Measurements from ENCODE around the gene VPS26C.

- TF ChIP-seq POLR2AphosphoS5 (IDR thresholded peaks at IDR 0.05; ENCODE audit: low read depth, low read length) (no peak), POLR2A (IDR thresholded peaks at IDR 0.05; ENCODE audit: low read depth, low read length) (no peak), TAF1 (IDR thresholded peaks at IDR 0.05; ENCODE audit: borderline replicate concordance, low read depth, low read length) (no peak)
These were observed 2.3 kb upstream of the VPS26C start for GRCh38 chr21:37269481-37269880.

Data from GM12892 (cell line).